ENCODE data around the gene LAMA1. TPM values are rescaled to one million over a fixed set of nuclear protein-coding genes. Genes with fewer than 3 reads are reported as not detected.

LAMA1 gene
- total and polyA plus RNA-seq, 2 donors (not counting 3 experiments of a cell fraction or from before 2014, with no cell fraction given) = 0.04 TPM; not detected in 1

GRCh38 chr18:7004009-7004408 lies 113.6 kb downstream of the LAMA1 start:
- H3K9me3 ChIP-seq (replicated peaks; ENCODE audit: control insufficient read depth, insufficient read depth, low read length) = no peaks in the 10 kb centered on the region
- H4K20me1 ChIP-seq (replicated peaks; ENCODE audit: control insufficient read depth, extremely low read depth, insufficient read depth, low read length) = no peaks in the 10 kb centered on the region
- no peak overlapping the region for H2AFZ ChIP-seq (ENCODE audit: low read depth, low read length)
- TF ChIP-seq FOS (IDR thresholded peaks at IDR 0.05; ENCODE audit: borderline replicate concordance, insufficient read depth, low read length) (no peak), GATA2 (IDR thresholded peaks at IDR 0.05; ENCODE audit: insufficient read depth, insufficient read length, low read depth, low read length) (no peak)
- dilution Hi-C loops (cut with MboI; ENCODE audit: extremely low pct_ligation_motif_present, low sequenced_read_pairs) (no loop called here), intact Hi-C loops (cut with micrococcal nuclease) (no loop called here)
- H3K27me3 ChIP-seq (ENCODE audit: control insufficient read depth in 2 of 2, insufficient read depth in 2 of 2, low read length in 2 of 2) = no peaks in the 10 kb centered on the region
- no peaks in the 10 kb centered on the region for H3K4me1 ChIP-seq (ENCODE audit: control insufficient read depth, extremely low read depth, insufficient read depth, low read length)
- no peak for DNase-seq (ENCODE audit: low read depth, low spot score)
- H3K79me2 ChIP-seq (ENCODE audit: control insufficient read depth, insufficient read depth, low read length) = no peaks in the 10 kb centered on the region
- H3K4me2 ChIP-seq (ENCODE audit: insufficient read depth, low read length) = no peak overlapping the region
- no peak overlapping the region for H3K27ac ChIP-seq (ENCODE audit: insufficient read depth, low read depth, low read length)
- no peak overlapping the region for H3K9ac ChIP-seq (replicated peaks; ENCODE audit: extremely low read depth, insufficient read depth, low read length)
- FAIRE-seq = no peak
- H3K36me3 ChIP-seq (ENCODE audit: control insufficient read depth in 2 of 2, extremely low read depth in 1 of 2, insufficient read depth in 2 of 2, low read length in 2 of 2) = no peaks in the 10 kb centered on the region
- no peak overlapping the region for H3K4me3 ChIP-seq (replicated peaks in 1 of 3; ENCODE audit: insufficient read depth in 1 of 3, low read depth in 1 of 3, low read length in 3 of 3)
- no peaks in the 10 kb centered on the region for H3K9me1 ChIP-seq (replicated peaks; ENCODE audit: control insufficient read depth, extremely low read depth, insufficient read depth, low read length)
- POLR2A ChIA-PET = no interaction called here
- CTCF ChIA-PET = no interaction called here
- BruUV-seq (replicated peaks) = no TSS peak

- dilution Hi-C loops (cut with MboI; ENCODE audit: extremely low pct_ligation_motif_present, low sequenced_read_pairs) (no loop called here), intact Hi-C loops (cut with micrococcal nuclease) (no loop called here)
- DNase-seq (ENCODE audit: low read depth, low spot score) (no peak), FAIRE-seq (no peak)
- Histone ChIP-seq H3K79me2 (ENCODE audit: control insufficient read depth, insufficient read depth, low read length) (no peaks in the 10 kb centered on the region), H3K4me1 (ENCODE audit: control insufficient read depth, extremely low read depth, insufficient read depth, low read length) (no peaks in the 10 kb centered on the region), H3K9ac (replicated peaks; ENCODE audit: extremely low read depth, insufficient read depth, low read length) (no peak overlapping the region), H3K27ac (ENCODE audit: insufficient read depth, low read depth, low read length) (no peak overlapping the region), H4K20me1 (replicated peaks; ENCODE audit: control insufficient read depth, extremely low read depth, insufficient read depth, low read length) (no peaks in the 10 kb centered on the region), H3K4me3 (replicated peaks in 1 of 3; ENCODE audit: insufficient read depth in 1 of 3, low read depth in 1 of 3, low read length in 3 of 3) (no peak overlapping the region), H3K9me1 (replicated peaks; ENCODE audit: control insufficient read depth, extremely low read depth, insufficient read depth, low read length) (no peaks in the 10 kb centered on the region), H3K36me3 (ENCODE audit: control insufficient read depth in 2 of 2, extremely low read depth in 1 of 2, insufficient read depth in 2 of 2, low read length in 2 of 2) (no peaks in the 10 kb centered on the region), H3K27me3 (ENCODE audit: control insufficient read depth in 2 of 2, insufficient read depth in 2 of 2, low read length in 2 of 2) (no peaks in the 10 kb centered on the region), H3K9me3 (replicated peaks; ENCODE audit: control insufficient read depth, insufficient read depth, low read length) (no peaks in the 10 kb centered on the region), H3K4me2 (ENCODE audit: insufficient read depth, low read length) (no peak overlapping the region), H2AFZ (ENCODE audit: low read depth, low read length) (no peak overlapping the region)
- no peak for TF ChIP-seq MAX (IDR thresholded peaks at IDR 0.05; ENCODE audit: insufficient read depth, insufficient read length)
- TF ChIP-seq GATA2 (IDR thresholded peaks at IDR 0.05; ENCODE audit: insufficient read depth, insufficient read length, low read depth, low read length) = no peak
- no peak for TF ChIP-seq FOS (IDR thresholded peaks at IDR 0.05; ENCODE audit: borderline replicate concordance, insufficient read depth, low read length)
- no peak for TF ChIP-seq POLR2AphosphoS5 (IDR thresholded peaks at IDR 0.05; ENCODE audit: insufficient read depth, low read depth, low read length)
- no peak for TF ChIP-seq JUN (IDR thresholded peaks at IDR 0.05; ENCODE audit: borderline replicate concordance, insufficient read depth, insufficient read length, low read depth)
- TF ChIP-seq POLR2A (IDR thresholded peaks at IDR 0.05; ENCODE audit: low read depth, low read length) = no peak
- TF ChIP-seq CTCF (IDR thresholded peaks at IDR 0.05; ENCODE audit: extremely low read depth in 1 of 2, insufficient read depth in 1 of 2, low read depth in 1 of 2, low read length in 2 of 2) = no peak
- TF ChIP-seq EZH2 (IDR thresholded peaks at IDR 0.05; ENCODE audit: borderline replicate concordance, low read depth, low read length, severe bottlenecking) = no peak
- POLR2A ChIA-PET = no interaction called here
- CTCF ChIA-PET = interaction anchor here (1.6 kb wide), 1 partner anchor 82 kb away, joined by 9 read pairs; no protein-coding TSS in a partner anchor
- BruUV-seq (replicated peaks) = no TSS peak
Measured at GRCh38 chr18:7002107-7002506, 115.5 kb downstream of the LAMA1 start.

Data from endothelial cell of umbilical vein (primary cell).